ENCODE results near the gene MZF1. TPM values are rescaled to one million over a fixed set of nuclear protein-coding genes. Genes with fewer than 3 reads are reported as not detected.

MZF1 gene
- total RNA-seq, 2 donors from 2014 or later: 47.5 to 67.3 TPM

DNA sequence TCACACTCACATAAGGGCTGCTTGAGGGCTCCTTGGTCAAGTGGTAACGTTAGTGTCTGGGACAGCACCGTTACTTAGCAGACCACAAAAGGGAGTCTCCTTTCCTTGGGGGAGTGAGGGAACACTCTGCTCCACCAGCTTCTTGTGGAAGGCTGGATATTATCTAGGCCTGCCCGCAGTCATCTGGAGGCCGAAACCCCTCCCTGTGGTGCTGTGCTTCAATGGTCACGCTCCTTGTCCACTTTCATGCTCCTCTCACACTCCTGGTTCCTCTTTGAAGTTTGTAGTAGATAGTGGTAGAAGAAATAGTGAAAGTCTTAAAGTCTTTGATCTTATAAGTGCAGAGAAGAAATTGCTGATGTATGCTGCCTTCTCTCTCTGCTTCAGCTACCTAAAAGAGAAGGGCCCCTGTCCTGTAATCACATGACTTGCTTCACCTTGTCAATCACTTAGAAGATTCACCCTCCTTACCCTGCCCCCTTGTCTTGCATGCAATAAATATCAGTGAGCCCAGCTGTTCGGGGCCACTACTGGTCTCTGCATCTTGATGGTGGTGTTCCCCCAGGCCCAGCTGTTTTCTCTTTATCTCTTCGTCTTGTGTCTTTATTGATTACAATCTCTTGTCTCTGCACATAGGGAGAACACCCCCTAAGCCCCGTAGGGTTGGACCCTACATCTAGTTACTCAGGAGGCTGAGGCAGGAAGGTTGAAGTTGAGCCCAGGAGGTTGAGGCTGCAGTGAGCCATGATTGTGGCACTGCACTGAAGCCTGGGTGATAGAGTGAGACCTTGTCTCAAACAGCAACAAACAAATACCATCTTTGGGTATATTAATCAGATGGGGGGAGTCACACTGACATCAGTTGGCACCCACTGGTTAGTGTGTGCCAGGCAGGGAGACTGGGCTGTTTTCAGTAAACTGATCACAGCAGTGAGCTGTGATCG, 11.6 kb upstream of the MZF1 start:
- H3K4me3 ChIP-seq: no peak overlapping the region
- H3K27me3 ChIP-seq (replicated peaks; ENCODE audit: insufficient read depth): no peaks in the 10 kb centered on the region
- TF ChIP-seq POLR2A (IDR thresholded peaks at IDR 0.05) (no peak), POLR2AphosphoS5 (IDR thresholded peaks at IDR 0.05) (no peak)
- TF ChIP-seq, protein P1, sequence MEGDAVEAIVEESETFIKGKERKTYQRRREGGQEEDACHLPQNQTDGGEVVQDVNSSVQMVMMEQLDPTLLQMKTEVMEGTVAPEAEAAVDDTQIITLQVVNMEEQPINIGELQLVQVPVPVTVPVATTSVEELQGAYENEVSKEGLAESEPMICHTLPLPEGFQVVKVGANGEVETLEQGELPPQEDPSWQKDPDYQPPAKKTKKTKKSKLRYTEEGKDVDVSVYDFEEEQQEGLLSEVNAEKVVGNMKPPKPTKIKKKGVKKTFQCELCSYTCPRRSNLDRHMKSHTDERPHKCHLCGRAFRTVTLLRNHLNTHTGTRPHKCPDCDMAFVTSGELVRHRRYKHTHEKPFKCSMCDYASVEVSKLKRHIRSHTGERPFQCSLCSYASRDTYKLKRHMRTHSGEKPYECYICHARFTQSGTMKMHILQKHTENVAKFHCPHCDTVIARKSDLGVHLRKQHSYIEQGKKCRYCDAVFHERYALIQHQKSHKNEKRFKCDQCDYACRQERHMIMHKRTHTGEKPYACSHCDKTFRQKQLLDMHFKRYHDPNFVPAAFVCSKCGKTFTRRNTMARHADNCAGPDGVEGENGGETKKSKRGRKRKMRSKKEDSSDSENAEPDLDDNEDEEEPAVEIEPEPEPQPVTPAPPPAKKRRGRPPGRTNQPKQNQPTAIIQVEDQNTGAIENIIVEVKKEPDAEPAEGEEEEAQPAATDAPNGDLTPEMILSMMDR (IDR thresholded peaks at IDR 0.05): no peak
- H3K4me1 ChIP-seq (replicated peaks): peaks cover 3% of the 10 kb centered on the region
- no peak overlapping the region for H3K27ac ChIP-seq
- H3K36me3 ChIP-seq: peaks cover 0 to 17% of the 10 kb centered on the region in 2 donors
- intact Hi-C loops (cut with DNase I): no loop called here
- WGBS: 79% methylated on average over 9 of the region's 9 CpGs
- H3K9me3 ChIP-seq: no peaks in the 10 kb centered on the region
- DNase-seq (ENCODE audit: low spot score): no peak

DNA sequence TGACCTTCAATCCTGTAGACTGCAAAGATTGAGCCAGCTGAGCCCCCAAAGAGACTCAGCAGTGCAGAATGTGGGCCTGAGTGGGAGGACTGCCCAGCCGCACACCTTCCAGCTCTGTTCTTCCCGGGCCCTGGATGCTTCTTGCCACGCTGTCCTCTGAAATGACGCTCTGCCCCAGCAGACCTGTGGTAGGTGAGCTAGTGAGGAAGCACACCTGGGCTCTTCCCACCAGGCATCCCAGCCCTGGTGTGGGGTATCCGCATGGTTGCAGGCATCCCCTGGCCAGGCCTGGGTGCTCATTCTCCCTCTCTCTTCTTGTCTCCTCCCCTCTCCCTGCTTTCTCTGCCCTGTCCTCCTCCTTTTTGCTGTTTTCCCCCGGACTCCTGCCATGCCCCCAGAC, 9.8 kb upstream of the MZF1 start:
- DNase-seq (ENCODE audit: low spot score): no peak
- Histone ChIP-seq H3K36me3 (peaks cover 0 to 17% of the 10 kb centered on the region in 2 donors), H3K4me1 (replicated peaks) (peaks cover 3% of the 10 kb centered on the region), H3K27me3 (replicated peaks; ENCODE audit: insufficient read depth) (no peaks in the 10 kb centered on the region), H3K9me3 (no peaks in the 10 kb centered on the region), H3K4me3 (no peak overlapping the region), H3K27ac (no peak overlapping the region)
- no peak for TF ChIP-seq POLR2AphosphoS5 (IDR thresholded peaks at IDR 0.05)
- TF ChIP-seq, protein P1 (IDR thresholded peaks at IDR 0.05): no peak
- no peak for TF ChIP-seq POLR2A (IDR thresholded peaks at IDR 0.05)
- intact Hi-C loops (cut with DNase I): no loop called here
- 96% methylated on average over 6 of the region's 6 CpGs for WGBS

DNA sequence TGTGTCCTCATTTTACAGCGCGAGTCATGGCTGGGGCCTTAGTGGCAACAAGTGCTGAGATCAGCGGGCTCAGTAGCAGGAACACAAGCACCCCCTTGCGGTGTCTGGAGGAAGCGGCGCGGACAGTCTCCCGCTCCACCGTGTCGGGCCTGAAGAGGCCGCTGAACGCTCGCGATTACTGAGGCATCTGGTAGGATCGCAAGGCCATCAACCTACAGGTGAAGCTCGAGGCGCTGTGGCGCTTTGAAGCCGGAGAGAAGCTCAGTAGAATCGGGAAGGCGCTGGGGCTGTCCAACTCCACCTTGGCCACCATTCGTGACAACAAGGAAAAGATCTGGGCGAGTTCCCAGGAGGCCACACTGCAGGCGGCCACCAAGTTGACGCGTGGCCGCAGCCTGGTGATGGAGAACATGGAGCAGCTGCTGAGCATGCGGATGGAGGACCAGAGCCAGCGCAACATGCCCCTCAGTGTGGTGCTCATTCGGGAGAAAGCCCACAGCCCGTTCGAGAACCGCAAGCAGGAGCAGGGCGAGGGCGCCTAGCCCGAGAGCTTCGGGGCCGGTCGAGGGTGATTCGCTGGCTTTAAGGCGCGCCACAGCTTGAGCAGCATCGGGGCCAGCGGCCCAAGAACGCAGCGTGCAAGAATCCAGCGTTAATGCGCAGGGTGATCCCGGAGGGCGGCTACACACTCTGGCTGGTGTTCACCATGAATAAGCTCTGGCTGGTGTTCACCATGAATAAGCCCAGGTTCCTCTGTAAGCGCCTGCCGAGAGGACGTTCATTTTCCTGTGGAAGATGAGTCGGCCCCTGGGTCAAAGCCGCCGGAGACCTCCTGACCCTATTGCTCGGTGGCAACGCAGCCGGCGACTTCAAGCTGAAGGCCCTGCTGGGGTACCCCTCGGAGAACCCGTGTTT, 8.3 kb upstream of the MZF1 start:
- intact Hi-C loops (cut with DNase I): no loop called here
- Histone ChIP-seq H3K27ac (peak overlapping the region; percentile 60 to 65), H3K4me1 (replicated peaks) (peaks cover 3% of the 10 kb centered on the region), H3K4me3 (no peak overlapping the region), H3K36me3 (peaks cover 0 to 17% of the 10 kb centered on the region in 2 donors), H3K9me3 (no peaks in the 10 kb centered on the region), H3K27me3 (replicated peaks; ENCODE audit: insufficient read depth) (no peaks in the 10 kb centered on the region)
- TF ChIP-seq, protein P1 (IDR thresholded peaks at IDR 0.05): peak; percentile 59 to 92 (median 82)
- TF ChIP-seq POLR2AphosphoS5 (IDR thresholded peaks at IDR 0.05): peak; percentile 45
- no peak for TF ChIP-seq POLR2A (IDR thresholded peaks at IDR 0.05)
- 67% methylated on average over 62 of the region's 62 CpGs for WGBS
- peak; percentile 81 for DNase-seq (ENCODE audit: low spot score)

DNA sequence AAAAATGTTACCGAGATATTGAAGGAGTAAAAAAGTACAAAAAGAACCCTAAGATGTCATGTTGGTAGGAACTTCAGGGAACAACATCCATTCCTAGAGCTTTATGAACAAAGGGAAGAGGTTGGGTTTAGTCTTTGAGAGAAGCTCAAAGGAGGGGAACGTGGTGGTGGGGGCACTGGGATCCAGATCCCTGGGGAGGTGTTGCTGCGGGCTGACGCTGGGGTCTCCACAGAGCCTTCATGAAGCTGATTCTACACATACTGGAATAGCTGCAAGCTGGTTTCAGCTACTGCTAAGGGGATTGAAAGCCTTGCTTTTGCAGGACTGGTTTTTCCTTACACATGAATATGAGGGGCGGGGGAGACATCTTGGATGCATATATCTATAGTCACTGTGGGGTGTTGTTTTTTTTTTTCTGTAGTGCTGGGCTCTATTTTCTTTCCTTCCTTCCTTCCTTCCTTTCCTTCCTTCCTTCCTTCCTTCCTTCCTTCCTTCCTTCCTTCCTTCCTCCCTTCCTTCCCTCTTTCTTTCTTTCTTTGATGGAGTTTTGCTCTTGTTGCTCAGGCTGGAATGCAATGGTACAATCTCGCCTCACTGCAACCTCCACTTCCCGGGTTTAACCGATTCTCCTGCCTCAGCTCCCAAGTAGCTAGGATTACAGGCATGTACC, 6.5 kb upstream of the MZF1 start:
- TF ChIP-seq POLR2AphosphoS5 (IDR thresholded peaks at IDR 0.05) (no peak), POLR2A (IDR thresholded peaks at IDR 0.05) (no peak)
- TF ChIP-seq, protein P1 (IDR thresholded peaks at IDR 0.05): no peak
- Histone ChIP-seq H3K4me1 (replicated peaks) (peaks cover 3% of the 10 kb centered on the region), H3K27me3 (replicated peaks; ENCODE audit: insufficient read depth) (no peaks in the 10 kb centered on the region), H3K4me3 (no peak overlapping the region), H3K36me3 (peaks cover 0 to 17% of the 10 kb centered on the region in 2 donors), H3K27ac (no peak overlapping the region), H3K9me3 (no peaks in the 10 kb centered on the region)
- WGBS: 85% methylated on average over 8 of the region's 8 CpGs
- DNase-seq (ENCODE audit: low spot score): peak; percentile 3
- intact Hi-C loops (cut with DNase I): no loop called here

Data from prostate gland (tissue), 2 donors.